Midbrain (tissue), 1 donor: ENCODE measurements around the gene UBE2M.
"Not testable (repeated sequence)": the region's sequence is repeated elsewhere in the genome, so short reads cannot be mapped to it uniquely, and the experiment has no call there.

Experiments
- DNase-seq: peaks from one replicate; lab custom pipeline; 2025; lab: John Stamatoyannopoulos, UW

Gene UBE2M

GRCh38 chr19:58511353-58512208, 46.8 kb downstream of the UBE2M start, which contains the start of gene SLC27A5:
SLC27A5 (minus strand) TSS chr19:58511992; CDS start chr19:58511955, 37 bp downstream.
- DNase-seq, result no peak

- DNase-seq, result no peak
Observed at GRCh38 chr19:58510084-58510862, 48.1 kb downstream of the UBE2M start.

GRCh38 chr19:58509731-58510083, 48.7 kb downstream of the UBE2M start:
- DNase-seq, result no peak

DNA sequence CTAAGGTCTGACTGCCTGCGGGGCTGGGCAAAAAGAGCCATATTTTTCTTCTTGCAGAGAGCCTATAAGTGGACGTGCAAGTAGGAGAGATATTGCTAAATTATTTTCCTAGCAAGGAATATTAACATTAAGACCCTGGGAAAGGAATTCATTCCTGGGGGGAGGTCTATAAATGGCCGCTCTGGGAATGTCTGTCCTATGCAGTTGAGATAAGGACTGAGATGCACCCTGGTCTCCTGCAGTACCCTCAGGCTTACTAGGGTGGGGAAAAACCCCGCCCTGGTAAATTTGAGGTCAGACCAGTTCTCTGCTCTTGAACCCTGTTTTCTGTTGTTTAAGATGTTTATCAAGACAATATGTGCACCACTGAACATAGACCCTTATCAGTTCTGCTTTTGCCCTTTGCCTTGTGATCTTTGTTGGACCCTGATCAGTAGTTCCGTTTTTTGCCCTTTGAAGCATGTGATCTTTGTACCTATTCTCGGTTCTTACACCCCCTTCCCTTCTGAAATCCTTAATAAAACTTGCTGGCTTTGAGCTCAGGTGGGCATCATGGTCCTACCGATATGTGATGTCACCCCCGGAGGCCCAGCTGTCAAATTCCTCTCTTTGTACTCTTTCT, 50.7 kb downstream of the UBE2M start:
- not testable (repeated sequence) for DNase-seq
